ENCODE data around the gene MAGI1.
"Not testable (repeated sequence)": the region's sequence is repeated elsewhere in the genome, so short reads cannot be mapped to it uniquely, and the experiment has no call there.

- TF ChIP-seq POLR2A, POLR2AphosphoS5 (IDR thresholded peaks at IDR 0.05; ENCODE audit: low read depth, low read length): not testable (repeated sequence)
These were observed 529.3 kb downstream of the MAGI1 start for GRCh38 chr3:65509423-65509794.

All from GM12892 (cell line).